ENCODE data around the gene CEP43.
A peak's percentile ranks its signal among the peaks of the same experiment; 100 is the strongest.

Gene CEP43

DNA sequence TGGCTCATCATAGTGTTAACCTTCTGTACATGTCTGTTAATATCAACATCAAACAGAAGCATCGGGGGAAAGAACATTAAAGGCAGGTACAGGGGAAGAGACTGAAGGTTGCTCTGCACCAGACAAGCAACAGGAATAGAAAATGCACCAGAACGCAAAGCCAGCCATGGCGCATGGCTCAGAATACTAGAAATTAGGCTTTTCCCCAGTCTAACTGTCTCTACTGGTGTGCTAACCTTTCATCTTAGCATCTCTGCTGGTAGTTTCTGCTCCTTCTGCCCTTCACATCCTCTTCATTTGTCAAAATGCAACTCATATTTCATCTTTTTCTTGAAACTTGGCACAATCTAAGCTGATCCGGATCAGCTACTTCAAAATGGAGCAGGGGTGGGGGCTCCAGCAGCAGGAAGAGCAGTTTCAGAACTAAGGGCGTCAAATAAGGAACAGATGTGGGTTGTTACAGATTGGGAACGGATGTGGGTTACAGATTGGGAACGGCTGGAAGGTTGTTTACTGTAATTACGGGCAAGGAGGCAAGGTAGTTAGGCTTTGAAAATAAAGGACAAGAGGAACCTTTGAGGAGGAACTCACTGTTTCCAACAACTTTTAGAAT is 29.7 kb upstream of the CEP43 start:
- DNase-seq: peak; percentile 22

DNA sequence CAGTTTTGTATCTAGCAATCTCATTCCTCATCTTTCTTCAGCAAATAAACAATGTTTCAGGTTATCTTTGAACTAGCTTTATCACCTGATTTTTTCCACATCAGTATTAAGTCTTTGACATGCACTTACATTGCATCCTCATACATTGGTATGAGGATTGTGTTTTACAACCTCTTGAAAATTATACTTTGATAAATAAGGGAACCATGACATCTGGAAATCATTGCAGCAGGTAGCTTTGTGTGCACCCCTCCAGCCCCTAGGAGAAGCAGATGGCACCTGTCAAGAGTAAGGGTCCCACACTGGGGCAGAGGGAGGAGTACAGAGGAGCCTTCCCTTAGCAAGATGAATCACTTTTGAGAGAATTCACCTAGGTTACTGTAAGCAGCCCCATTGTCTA is 29.1 kb upstream of the CEP43 start:
- DNase-seq: no peak

DNA sequence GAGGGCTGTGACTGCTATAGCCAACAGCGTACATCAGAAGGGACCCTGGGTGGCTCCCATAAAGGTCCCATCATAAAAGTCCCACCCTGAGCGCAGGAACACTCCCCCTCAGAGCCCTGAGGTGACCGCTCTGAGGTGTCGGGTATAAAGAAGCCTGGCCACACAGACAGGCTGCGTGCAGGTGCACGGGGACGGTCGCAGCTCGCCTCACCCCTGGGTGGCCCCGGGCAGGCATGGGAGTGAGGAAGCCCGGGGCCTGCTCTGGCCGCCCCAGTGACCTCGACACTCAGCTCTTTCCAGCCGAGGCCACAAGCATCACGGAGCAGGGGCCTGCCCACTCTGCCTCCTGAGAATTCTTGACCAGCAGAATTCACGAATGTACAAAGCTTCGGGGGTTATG is 28.4 kb upstream of the CEP43 start:
- no peak for DNase-seq

DNA sequence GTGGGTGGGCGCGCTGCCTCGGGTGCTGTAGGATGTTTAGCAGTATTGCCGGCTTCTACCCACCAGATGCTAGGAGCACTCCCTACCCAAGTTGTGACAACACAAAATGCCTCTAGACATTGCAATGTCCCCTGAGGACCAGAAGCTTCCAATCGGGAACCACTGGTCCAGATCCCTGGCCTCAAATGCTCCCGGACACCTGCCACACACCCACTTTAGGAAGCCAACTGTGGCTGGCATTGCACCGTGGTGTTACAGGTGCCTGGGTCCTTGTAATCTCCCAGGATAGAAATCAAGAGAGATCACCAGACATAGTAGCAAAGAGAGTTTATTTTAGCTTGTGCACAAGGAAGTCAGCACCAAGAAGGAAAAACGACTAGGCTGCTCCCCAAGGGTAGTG is 27.9 kb upstream of the CEP43 start:
- no peak for DNase-seq

DNA sequence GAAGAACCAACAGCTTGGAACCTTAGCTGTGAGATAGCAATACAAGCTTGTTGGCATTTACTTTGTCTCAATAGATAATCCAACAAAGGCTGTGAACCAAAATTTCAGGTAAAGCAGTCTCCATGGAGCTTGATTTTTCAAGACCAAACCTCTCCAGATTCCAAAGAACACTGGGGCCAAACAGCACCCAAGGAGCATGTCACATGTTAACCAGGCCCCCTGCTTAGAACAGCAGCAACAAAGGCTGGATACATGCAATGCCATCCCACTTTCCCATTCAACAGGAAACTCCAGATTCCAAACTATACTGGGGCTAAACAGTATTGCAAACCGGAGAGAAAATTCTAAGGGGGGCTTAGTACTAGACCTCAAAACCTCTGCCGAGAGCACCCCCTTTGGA is 27.1 kb upstream of the CEP43 start:
- no peak for DNase-seq

DNA sequence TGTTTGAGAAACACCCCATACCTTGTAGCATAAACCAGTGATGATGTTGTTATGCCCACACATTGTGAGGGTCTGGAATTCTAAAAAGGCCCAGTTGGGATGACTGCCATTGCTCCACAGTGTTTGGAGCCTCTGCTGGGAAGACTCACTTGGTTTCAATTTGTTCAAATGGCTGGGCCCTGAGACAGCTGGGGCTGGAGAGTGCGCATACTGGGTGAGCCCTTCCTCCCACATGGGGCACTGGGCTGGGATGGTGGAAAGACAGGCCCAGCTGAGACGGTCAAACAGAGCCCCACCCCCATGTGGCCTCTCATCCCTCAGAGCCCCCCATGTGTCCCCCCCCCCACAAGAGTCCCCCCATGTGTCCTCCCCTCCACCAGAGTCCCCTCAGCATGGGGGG is 22.6 kb upstream of the CEP43 start:
- no peak for DNase-seq

DNA sequence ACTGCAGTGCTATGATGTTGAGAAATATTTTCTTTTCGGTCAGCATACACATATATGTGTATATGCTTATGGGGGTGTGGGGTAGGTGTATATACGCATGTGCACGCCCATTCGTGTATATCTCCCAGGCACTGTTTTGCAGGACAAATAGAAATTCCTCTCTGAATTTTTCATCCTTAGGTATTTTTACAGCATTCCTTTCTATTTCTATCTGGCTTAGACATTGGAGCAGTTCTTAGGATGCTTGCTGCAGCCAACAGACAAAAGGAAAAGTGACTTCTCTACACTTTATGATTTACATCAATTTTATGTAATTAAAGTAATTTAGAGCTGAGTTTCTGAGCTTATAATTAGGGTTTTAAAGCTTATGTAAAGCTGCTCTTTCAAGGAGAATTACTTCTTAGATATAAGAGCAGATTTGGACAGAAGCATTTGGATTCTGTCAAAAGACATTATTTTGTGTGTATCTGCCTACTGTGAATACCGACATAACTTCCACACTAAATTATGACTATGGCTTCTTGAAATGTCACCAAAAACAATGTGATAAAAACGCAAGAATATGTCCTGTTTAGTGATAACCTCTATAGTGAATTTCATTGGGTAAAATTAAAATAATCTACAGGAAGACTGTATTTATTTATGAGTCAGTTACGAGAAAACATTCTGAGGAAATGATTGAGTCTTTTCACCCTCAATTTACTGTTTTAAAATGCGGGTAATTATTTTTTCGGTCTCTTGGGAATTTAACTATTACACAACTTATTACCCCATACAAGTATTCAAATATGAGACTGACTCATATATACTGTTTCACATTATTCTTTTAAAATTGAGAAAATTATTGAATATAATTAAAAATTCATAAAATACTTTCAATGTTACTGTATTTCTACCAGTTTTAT is 21.3 kb upstream of the CEP43 start:
- no peak for DNase-seq

DNA sequence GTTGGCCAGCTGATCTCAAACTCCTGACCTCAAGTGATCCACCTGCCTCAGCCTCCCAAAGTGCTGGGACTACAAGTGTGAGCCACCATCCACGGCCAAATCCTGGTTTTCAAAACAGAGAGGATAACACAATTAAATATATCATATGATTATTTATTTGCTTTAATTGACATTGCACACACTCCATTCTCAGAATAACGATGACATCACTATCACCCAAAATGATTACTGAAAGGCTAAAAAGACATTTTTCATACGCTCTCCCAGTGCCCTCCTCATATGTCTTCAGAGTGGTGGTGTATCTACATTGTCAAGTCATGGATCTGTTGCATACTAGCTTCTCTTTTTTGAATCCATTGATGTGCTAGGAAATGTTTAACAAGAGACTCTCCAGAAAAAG is 18.5 kb upstream of the CEP43 start:
- DNase-seq: no peak

DNA sequence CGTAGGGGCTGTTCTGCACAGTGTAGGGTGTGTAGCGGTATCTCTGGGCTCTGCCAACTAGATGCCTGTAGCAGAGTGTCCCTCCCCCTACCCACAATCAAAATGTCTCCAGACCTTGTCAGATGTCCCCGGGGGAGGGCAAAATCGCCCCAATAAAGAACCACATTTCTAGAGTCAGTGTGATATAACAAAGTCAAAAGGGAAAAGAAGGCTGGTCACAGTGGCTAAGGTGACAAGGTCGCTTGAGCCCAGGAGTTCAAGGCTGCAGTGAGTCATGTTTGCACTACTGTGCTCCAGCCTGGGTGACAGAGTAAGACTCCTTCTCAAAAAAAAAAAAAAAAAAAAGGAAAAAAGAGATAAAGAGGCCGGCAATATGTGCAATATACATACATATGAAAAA is 11.7 kb upstream of the CEP43 start:
- no peak for DNase-seq

DNA sequence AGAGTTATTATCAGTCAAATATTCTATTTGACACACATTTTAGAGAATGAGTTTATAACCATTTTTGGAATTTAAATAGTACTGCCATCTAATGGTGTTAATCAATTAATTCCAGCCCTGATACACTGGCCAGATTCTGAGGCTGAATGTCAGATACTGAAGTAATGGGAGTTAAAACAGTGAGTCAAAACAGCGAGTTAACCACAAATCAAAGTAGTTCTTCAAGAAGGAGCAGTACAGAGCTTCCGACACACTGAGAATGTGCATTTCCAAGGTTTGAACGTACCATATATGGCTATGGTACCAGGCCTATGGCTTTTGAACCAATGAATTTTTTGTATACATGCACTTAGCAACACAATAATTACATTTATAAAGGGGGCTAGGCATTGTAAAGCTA is 11.3 kb upstream of the CEP43 start:
- peak; percentile 5 for DNase-seq

DNA sequence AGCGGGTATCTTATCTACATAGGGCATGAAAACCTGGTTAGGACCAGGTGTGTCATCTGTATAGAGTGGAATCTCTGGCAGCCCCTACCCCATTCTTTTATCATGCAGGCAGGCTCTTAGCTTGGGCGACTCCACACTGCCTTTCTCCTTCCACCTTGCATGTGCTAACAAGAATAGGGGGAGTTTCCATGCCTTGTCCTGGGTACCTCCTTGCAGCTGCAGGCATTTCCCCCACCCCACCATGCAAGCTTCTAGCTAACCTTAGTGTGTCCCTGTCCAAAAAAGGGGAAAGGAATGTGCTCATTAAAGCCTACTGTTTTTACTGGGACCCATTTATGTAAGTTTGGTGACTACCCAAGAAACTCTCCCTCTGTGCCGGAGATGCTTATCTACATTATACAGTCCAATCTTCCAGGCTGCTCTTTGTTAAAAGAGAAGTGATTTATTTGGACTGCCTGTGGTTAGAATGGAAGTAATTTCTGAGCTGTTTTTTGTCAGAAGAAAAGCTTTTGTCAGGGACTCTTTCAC is 10.5 kb upstream of the CEP43 start:
- DNase-seq: no peak

DNA sequence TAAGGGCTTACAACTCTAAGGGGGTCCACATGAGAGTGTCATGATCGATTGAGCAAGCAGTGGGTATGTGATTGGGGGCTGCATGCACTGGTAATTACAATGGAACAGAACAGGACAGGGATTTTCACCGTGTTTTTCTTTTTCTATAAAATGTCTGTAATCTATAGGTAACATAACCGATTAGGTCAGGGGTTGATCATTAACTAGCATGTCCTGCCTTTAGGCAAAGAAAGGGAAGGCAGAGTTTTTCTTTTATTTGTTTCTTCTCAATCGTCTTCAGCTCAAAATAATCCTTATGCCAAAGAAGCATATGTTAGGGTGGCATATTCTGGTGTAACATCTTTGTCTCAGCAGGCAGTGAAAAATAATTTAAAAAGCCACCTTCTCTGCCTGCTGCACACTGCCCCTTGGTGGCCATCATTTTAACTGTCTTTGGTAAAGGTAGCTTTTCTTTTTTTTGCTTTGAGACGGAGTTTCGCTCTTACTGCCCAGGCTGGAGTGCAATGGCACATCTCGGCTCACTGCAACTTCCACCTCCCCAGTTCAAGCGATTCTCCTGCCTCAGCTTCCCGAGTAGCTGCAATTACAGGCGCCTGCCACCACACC is 9.7 kb upstream of the CEP43 start:
- DNase-seq: peak; percentile 73

DNA sequence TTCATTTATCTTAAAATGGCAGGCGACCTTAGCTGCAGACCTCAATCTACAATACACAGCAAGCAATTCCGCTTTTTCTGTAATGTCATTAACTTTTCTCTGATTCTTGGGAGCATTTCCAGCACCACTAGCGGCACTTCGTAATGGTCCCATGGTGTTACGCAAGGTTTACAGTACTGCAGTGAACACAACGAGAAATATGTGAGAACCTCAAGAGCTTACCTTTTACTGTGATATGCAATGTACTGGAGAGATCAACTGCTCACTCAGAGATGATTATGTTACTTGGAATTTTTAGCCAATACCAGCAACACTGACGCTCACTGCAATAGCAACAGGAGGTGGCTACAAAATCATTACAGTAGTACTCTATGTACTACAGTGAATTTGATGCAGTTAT is 2.8 kb upstream of the CEP43 start:
- DNase-seq: no peak

DNA sequence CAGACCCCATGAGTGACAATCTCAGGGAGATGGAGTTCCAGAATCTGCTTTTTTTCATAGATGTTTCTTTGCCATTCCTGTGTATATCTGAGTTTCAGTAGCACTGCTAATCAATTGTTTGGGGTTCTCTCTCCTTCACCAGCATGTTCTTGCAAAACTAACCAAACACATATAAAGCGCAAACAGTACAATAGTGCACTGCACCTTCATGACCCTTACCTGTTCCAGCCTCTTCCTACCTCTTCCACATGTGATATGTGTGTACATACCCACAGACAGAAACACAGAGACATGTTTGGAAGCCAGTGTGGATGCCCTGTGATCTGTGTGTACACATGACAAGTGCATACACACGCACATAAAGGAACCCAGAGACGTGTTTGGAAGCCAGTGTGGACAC is 1.8 kb upstream of the CEP43 start:
- no peak for DNase-seq

DNA sequence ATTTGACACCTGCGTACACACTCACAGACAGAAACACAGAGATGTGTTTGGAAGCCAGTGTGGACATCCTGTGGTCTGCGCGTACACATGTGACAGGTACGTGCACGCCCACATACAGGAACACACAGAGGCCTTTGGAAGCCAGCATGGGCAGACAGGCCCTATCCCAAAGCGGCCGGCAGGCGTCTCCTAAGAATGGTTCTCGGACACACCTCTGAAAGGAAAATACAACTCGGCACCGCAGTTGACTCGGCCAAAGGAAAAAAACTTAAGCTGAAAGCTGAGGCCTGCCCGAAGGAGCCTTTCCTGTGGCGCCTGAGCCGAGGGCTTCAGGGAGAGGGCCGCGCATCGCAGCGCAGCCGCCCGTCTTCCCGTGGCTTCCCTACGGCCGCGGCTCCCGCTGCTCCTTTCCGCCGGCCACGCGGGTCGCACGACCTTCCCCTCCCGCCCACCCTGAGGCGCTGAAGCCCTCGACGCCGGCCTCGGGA is 1.4 kb upstream of the CEP43 start:
- peak; percentile 60 for DNase-seq

DNA sequence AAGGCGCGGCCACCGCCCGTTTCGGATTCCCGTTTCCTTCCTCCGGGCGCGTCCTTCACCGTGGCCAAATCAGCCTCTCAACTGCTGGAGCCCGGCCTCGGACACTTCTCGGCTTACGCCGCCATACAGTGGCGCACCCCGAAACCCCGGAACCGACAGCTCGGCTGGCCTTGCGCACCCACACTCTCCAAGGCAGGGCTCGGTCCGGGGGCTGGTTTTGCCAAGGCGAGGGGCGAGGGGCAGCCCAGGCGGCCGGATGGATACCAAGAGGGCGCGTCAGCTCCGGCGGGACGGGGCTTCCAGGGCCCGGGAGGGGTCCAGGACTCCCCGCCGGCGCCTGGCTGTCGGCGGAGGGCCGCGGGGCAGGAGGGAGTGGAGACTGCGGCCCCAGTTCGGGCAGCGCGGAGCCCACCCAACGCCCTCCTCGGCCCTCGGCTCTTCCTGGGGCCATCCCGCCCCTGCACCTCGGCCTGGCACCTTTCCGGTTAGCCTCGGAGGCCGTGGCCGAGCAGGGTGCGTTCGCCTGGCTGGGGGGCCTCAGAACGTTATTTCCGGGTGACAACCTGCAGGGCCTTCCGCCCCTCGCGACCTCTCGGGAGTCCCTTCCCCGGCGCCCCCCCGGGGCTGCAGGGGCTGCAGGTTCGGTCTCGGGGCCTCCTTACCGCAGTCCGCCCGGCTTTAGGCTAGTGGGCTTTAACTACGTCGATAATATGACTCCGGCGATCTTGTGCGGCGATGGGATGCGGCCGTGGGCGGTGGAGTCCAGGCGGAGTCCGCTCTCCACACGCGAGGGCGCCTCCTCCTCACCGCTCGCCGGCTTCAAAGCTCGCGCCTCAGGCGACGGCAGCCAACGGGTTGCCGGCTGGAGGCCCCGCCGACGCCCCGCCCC is 697 bp upstream of the CEP43 start:
- no peak for DNase-seq

DNA sequence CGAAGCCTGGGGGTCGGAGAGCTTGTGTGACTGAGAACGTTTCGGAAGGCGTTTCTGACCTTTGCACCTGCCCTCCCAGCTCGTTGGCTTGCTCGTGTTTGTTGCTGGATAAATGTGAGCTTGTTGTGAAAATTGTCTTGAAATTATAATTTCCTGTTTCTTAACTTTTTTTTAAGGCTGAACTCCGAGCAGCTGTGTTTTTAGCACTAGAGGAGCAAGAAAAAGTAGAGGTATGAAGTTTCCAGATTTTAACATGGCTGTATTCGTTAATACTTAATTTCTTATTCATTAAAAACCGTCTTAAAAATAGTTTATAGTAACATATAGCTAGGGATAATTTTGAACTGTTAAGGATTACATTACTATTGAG is 672 bp downstream of the CEP43 start:
- peak; percentile 12 for DNase-seq

DNA sequence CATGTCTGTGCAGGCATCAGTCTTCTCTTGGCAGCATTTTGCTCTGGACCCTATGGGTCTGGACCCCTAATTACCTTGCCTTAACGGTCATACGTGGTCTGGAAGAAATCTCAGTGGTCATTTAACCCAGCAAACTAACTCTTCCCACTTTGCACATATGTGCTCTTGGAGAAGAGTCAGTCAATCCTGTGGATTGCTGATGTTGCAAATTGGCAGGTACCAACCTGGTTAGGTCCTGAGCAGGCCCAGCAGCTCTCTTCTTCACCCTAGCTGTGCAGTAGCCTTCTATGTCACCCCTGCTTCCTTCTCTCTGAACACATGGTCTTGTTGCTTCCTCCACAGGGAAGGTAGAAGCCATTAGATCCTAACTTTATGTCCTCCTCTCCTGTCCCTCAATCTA is 1.6 kb downstream of the CEP43 start:
- DNase-seq: no peak

DNA sequence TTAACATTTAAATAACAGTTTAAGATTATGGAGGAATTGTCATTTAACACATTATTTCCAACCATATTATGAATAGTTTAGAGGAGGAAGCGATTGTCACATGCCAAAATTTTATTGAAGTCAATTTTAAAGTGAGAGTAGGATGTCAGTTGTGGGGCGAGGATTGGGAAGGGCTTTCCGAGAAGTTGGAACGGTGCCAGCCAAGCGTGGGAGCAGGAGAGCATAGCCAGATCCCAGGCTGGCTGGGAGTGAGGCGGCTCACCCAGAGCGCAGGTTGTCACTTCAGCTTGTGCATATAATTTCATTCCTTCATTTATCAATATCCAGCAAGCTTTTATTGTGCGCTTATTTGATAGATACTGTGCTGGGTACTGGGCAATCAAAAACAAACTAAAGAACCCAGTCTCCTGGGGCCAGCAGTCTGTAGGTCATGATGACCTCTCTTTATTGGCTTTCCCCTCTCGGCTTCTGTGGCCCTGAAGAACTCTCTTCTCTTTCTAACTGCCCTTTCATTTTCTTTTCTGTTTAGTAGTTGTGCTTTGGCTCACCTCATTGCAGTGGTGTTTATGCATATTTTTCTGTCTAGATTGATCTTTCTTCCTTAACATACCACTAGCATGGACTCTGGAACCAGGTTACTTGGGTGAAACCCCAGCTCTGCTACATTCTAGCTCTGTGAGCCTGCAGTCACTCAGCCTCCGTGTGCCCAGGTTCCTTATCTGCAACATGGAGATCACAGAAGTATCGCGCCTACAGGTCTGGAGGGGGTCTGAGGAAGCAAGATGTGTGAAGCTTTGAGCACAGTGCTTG is 6.4 kb downstream of the CEP43 start:
- DNase-seq: no peak

DNA sequence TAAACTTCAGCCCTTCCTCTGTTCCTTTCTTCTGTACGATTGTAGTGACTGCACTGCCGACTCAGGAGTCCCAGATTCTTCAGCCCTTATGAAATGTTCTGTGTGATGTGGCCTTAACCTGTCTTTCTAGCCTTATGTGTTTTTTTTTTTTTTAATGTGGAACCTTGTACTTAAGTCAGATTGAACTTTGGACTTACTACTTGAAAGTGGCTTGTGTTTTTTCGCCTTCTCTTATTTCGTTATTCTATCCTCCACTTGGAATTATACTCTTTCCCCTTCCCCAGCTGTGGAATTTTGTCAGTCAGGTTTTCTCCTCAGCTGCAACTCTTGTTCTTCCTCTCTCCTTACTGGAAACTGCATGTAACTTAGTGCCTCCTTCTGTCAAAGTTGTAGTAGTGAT is 8.8 kb downstream of the CEP43 start:
- no peak for DNase-seq

DNA sequence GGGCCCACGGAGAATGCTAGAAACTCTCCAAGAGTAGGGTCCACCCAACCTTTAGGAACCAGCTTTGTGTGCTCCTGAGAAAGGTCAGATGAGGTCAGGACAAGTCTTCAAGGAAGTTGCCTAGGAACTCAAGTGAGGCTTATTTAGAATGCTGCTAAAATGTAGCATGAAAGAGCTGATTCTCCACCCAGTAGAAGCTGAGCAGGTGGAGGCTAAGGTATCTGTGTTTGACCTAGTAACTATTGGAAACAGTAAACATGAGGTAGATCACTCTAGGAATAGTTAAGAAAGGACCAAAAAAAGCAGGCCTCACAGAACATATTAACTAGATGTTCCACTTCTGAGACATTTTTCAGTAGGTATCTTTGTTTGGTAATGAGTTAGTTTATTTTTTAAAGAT is 13.9 kb downstream of the CEP43 start:
- no peak for DNase-seq

DNA sequence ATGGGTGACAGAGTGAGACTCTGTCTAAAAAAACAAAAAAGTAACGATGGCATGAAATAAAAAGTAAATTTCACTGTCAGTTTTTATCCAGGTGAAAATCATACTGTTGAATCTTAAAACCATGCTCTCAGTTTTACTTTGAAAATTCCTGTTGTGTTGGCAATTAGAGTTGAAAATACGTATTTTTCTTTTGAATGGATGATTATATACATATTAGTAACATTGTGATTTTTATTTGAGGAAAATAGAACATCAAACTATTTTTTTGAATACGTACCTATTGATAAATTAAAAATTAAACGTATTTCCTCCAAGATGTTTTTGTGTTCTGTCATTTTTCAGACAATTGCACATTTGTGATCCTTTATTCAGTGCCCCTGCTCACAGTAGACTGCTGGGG is 14.7 kb downstream of the CEP43 start:
- no peak for DNase-seq

Measured in CD4-positive, alpha-beta T cell treated with Interleukin-17A for 1 hour (primary cell).